Measurements from ENCODE around the gene COG1.

The COG1 gene

DNA sequence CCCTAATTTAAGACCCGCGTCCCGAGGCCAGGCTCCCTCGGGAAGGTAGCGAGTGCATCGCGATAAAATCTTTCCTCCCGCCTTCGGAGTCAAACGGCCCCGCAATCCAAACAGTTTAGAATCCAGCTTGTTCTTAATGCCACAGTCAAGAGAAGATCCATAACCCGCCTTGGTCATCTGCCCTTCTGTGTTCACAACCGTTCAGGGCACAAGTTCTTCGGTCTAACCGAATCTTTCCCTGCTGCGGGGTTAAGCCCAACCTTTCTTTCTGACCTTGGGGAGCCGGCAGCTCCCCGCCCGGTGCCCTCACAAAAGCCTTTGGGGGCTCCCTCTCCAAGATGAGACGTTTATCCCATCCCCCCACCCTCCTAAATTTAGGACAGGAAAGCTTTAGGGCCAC, 38.5 kb downstream of the COG1 start:
- DNase-seq = no peak

DNA sequence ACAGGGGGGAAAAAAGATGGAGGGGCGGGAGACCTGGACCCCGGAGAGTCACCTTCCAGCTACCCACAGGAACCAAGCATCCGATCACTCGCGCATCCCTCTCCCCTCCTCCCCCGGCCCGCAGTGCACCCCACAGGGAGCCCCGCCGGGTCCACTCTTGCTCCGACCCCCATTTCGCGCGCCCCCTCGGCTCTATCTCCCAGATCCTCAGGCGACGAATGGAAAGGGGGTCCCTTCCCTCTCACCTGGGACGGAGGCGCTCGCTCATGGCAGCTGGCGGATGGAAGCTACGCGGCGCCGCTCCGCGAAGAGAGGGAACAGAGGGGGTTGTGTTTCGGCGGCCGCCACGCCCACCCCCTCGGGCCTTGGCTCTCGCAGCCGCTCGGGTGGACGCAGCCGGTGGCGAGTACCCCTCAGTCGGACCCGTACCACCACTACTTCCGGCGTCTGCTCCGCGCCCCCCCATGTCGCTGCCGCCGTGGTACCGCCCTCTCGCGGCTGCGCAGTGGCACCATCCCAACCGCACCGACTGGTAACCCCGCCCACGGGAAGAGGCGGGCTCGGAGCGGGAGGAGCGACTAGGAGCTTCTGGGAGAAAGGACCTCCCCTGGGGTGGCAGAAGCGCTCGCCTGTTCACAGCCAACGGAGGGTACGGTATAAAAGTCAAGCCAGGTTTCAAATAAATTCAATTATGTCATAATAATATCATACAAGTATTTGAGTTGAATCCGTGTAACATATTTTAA, 39.2 kb downstream of the COG1 start:
- DNase-seq = peak; percentile 93 to 95

DNA sequence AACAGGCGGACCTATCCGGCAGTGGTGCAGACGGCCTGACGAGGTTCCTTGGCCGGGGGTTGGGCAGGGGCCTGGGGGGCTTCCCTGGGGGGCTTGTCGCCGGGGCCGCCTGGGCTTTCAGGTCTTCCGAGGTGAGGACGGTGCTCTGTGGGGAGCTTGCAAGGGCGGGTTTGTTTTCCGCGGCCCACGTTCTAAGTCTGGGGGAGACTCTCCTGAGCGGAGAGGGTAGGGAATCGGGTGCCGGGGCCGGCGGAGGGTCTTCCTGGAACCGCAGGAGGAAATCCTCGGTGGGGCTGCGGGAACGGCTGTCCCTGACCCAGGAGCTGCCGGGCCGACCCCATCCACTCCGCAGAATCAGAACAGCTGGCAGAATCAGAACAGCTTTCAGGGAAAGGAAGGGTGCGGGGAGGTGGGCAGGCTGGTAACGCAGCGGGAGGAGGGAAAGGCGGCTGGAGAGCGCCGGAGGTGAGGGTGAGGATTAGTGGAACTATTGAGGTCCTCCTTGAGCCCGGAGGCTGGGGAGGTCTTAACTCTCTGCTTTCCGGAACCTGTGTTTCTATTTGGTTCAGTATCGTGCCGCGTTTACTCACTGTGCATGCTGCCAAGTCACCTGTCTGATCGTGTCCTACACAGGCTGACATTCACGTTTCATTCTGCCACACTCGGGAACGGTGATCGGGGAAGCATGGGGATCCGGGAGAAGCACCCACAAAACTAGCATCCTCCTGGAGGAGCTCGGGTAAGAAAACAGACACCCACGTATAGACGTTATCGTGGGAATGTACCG, 39.9 kb downstream of the COG1 start:
- peak; percentile 35 to 48 for DNase-seq

DNA sequence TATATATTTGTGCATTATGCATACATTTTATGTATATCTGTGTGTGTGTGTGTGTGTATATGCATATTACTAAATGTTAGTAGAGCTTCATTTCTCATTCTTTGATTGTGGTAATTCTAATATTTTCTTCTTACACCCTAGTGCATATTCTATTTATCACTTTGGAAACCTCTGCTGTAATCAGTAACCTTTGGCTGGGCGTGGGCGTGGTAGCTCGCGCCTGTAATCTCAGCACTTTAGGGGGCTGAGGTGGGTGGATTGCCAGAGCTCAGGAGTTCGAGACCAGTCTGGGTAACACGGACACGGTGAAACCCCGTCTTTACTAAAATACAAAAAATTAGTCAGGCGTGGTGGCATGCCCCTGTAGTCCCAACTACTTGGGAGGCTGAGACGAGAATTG, 41.9 kb downstream of the COG1 start:
- DNase-seq = no peak

DNA sequence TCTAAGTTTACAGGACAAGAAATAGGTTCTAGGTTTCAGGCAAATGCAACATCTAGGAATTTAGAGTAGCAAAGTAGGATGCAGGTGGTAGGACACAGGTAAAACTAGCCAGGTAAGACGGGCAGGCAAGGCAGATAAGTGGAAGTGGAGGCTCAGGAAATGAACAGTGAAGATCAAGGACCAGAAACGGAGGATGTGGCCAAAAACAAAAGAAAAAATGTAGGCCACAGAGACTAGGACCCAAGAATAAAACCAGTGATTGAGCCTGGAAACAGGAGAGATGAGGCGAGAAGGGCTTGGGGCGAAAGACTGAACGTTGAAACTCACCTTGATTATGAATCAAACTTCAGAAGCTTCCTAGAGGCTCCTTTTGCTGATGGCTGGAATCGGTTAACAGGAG, 44.9 kb downstream of the COG1 start:
- no peak for DNase-seq

DNA sequence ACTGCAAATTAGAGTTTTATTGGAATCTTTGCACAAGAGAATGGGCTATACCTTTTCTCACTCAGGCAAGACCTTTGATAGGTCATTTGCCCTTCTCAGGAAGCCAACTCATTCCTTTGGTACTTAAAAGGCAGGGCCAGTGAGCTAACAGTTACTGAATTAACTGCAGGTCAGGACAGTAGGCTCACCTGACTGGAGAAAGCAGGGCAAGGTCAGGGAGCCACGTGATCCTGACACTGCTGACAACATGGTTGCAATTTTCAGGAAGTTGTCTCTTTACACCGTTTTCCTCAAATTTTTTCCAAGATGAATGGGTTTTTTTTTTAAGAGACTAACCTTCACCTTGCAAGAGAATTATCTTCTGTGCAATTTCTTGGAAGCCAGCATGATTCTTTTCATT, 47.7 kb downstream of the COG1 start:
- DNase-seq = no peak

DNA sequence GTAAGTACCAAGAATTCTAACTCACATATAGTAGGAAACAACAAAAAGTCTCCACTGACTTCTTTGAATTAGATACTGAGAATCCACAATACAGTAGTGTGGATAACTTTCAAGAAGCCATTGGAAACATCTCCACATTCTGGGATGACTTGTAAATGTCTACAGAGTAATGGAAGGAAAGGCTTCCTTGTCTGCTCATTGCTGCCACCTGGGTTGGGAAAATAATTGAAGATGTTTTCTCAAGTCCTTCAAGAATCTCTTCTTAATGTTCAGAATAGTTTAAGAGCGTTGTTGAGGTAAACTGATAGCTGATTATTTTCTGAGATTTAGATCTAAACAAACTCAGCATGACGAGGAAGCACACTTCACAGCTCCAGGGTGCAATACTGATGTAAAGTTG, 54.9 kb downstream of the COG1 start:
- DNase-seq = no peak

DNA sequence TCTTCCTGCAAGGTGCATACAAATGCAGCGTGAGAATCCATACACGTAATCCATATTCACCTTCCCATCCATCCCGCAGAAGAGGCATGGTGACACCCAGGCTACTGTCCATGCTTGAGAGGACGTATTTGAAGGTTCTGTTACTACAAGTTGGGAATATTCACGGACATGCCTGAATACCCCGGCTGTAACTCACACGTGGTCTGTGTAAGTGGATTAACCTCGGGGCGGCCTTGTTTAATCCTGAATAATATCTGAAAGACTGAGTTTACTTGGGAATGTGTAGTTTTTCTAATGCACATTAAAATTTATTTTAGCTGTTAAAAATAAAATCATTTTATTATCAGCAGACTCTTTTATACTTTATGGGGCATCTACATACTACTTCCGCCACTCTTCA, 55.7 kb downstream of the COG1 start:
- no peak for DNase-seq

DNA sequence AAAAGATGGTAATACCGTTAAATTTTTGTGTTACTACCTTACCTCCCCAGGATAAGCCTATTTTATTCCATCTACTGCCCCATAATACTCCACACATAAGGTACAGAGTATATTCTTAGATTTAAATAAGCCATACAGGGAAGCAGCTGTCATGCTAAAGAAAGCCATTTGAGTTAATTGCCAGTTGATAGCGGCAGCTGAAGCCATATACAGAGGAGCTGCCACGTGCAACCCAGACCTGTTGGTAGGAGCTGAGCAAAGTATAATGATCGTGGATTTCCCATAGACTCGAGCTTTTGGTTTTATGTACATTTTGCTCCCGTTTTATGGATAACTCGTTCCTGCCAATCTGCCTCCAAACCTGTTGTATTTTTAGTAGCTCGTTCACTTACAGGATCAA, 56.8 kb downstream of the COG1 start:
- DNase-seq = no peak

DNA sequence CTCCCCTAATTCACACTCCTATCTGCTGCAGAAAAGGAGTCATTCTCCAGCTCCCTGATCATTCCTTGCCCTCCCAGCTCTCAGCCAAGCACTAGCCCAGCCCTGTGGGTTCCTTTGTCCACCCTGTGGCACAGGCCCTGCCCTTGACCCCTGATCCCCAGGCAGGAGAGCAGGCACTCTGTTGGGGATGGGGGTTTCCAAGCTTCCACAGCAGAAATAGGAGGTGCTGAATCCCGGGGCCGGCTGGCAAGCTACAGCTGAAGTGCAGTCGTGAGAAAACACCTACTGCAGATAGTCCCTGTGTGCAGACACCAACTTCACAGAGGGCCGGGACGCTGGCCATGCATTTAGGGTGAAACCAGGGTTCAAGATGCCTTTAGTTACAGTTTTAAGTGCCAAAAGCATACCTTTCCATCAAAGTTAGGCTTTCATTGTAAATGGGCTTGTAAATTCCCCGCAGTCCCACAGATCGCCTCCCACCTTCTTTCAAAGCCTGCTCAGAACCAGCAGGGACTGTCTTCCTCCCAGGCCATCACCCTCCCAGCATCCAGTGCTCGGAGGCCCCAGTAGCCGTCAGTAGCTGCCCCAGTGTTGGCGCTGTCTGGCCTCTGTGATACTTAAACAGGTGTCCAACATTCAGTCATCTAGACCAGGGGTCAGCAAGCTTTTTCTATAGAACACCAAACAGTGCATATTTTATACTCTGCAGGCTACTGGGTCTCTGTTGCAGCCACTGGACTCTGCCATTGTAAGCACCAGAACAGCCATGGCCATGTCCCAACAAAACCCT, 58.2 kb downstream of the COG1 start:
- no peak for DNase-seq

DNA sequence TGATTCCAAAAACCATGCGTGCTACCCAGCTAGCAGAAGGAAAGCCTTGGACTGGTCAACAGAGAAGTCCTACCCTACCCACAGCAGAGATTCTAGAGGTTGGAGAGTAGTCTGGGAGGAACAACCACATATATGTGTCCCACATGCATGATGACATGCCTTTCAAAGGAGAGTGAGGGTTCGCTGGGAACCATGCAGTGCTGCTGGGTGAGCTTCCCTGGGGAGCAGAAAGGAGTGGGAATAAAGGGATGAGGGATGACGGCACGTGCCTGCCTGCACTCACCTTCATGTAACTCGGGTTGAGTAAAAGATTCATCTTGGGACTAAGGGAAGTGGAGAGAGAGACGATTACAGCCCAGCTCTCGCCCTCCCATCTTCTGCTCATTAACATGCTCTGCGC, 59.0 kb downstream of the COG1 start:
- DNase-seq = no peak

DNA sequence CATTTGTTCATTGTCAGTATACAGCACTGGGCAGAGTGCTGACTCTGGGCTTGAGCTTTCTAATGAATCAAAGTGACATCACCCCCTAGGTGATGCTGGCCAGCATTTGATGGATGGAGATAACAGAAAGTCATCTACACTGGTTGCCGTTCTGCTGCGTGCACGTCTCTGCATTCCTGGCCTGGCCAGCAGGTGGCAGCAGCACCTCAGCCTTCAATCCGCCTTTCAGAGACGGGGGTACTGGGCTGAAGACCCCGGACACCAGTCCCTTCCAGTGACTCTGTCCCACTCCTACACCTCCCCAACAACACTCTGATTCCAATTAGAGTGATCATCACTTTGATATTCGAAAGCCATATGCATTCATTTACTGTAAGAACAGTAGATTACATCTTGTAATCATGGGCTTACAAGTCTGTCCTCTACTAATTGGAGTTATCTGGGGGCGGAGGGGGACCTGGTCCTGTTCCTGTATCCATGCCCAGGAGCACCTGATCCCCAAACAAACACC, 62.9 kb downstream of the COG1 start:
- peak; percentile 35 to 45 for DNase-seq

DNA sequence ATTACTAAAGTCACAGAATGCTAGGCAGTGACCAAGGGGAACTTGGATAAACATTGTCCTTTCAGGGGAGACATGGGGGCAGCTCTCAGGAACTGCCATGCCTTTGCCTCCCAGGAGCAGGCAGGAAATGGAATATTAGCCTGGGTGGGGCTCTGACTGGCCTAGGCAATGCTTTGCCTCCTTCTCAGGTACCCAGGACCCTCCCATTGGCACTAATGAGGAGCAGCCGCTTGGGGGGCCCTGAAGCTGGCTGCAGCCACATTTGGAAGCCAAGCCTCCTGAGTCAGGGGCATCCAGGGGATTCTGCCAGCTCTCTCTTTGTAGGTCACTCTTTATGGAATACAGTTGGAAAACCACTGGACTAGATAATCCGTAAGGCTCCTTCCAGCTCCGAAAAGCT, 63.4 kb downstream of the COG1 start:
- DNase-seq = no peak

DNA sequence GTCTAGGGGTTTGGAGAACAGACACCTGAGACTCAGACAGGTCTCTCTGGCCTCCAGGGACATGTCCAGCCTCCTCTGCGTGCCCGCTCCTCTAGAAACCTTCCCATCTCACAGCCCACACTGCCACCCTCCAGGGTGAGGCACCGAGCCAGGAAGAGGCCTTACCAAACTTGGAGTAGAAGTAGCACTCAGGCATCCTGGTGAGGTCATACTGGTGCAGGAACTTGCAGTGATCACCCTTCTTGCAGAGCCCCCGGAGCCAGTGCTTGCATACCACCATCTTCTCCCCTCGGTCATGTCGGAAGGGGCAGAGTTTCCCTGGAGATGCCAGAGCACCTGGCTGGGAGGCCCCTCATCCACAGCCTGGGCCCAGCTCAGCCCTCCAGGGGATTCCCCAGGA, 64.7 kb downstream of the COG1 start:
- no peak for DNase-seq
